ENCODE results near the gene TTC39C.

TTC39C gene

GRCh38 chr18:24014986-24015638, 558 bp downstream of the TTC39C start:
- H3K9me3 Mint-ChIP-seq, result no peaks in the 10 kb centered on the region
- H3K27me3 Mint-ChIP-seq, result no peaks in the 10 kb centered on the region
- DNase-seq (ENCODE audit: low spot score in 2 of 2) (peak in 1 of 2 donors; percentile 26), ATAC-seq (replicated peaks; ENCODE audit: extremely low read depth, poor library complexity, severe bottlenecking) (peak; percentile 16)
- H3K4me1 Mint-ChIP-seq, result peaks cover 74% of the 10 kb centered on the region
- peaks cover 23% of the 10 kb centered on the region for H3K36me3 Mint-ChIP-seq (ENCODE audit: insufficient read depth)
- peak overlapping the region; percentile 99 for H3K4me3 Mint-ChIP-seq
- H3K27ac Mint-ChIP-seq (ENCODE audit: low read depth), result peak overlapping the region; percentile 93

- Mint-ChIP-seq H3K4me1 (peaks cover 75% of the 10 kb centered on the region), H3K27ac (ENCODE audit: low read depth) (peak overlapping the region; percentile 93), H3K4me3 (peak overlapping the region; percentile 99), H3K9me3 (no peaks in the 10 kb centered on the region), H3K27me3 (no peaks in the 10 kb centered on the region), H3K36me3 (ENCODE audit: insufficient read depth) (peaks cover 28% of the 10 kb centered on the region)
- ATAC-seq (replicated peaks; ENCODE audit: extremely low read depth, poor library complexity, severe bottlenecking), result no peak
- DNase-seq (ENCODE audit: low spot score in 2 of 2), result no peak
Measured at GRCh38 chr18:24015639-24016631, 1.4 kb downstream of the TTC39C start.

GRCh38 chr18:24016643-24017042, 2.1 kb downstream of the TTC39C start:
- Mint-ChIP-seq H3K9me3 (no peaks in the 10 kb centered on the region), H3K4me1 (peaks cover 75% of the 10 kb centered on the region), H3K4me3 (peak overlapping the region; percentile 99), H3K36me3 (ENCODE audit: insufficient read depth) (peaks cover 30% of the 10 kb centered on the region), H3K27ac (ENCODE audit: low read depth) (peak overlapping the region; percentile 93), H3K27me3 (no peaks in the 10 kb centered on the region)
- ATAC-seq (replicated peaks; ENCODE audit: extremely low read depth, poor library complexity, severe bottlenecking) (no peak), DNase-seq (ENCODE audit: low spot score in 2 of 2) (no peak)

- Mint-ChIP-seq H3K36me3 (ENCODE audit: insufficient read depth) (peaks cover 36% of the 10 kb centered on the region), H3K27ac (ENCODE audit: low read depth) (peak overlapping the region; percentile 16), H3K9me3 (no peaks in the 10 kb centered on the region), H3K4me1 (peaks cover 77% of the 10 kb centered on the region), H3K27me3 (no peaks in the 10 kb centered on the region), H3K4me3 (peak overlapping the region; percentile 61)
- DNase-seq (ENCODE audit: low spot score in 2 of 2), result no peak
- ATAC-seq (replicated peaks; ENCODE audit: extremely low read depth, poor library complexity, severe bottlenecking), result peak; percentile 11
Measured at GRCh38 chr18:24018299-24018886, 3.8 kb downstream of the TTC39C start.

GRCh38 chr18:24019641-24020331, 5.2 kb downstream of the TTC39C start:
- H3K36me3 Mint-ChIP-seq (ENCODE audit: insufficient read depth), result peaks cover 40% of the 10 kb centered on the region

GRCh38 chr18:24021505-24021904, 7.0 kb downstream of the TTC39C start:
- H3K4me1 Mint-ChIP-seq, result peaks cover 87% of the 10 kb centered on the region
- H3K27me3 Mint-ChIP-seq, result no peaks in the 10 kb centered on the region
- no peak for ATAC-seq (replicated peaks; ENCODE audit: extremely low read depth, poor library complexity, severe bottlenecking)
- H3K9me3 Mint-ChIP-seq, result no peaks in the 10 kb centered on the region
- peak overlapping the region; percentile 82 for H3K27ac Mint-ChIP-seq (ENCODE audit: low read depth)
- no peak for DNase-seq (ENCODE audit: low spot score in 2 of 2)
- H3K4me3 Mint-ChIP-seq, result peak overlapping the region; percentile 19
- peaks cover 36% of the 10 kb centered on the region for H3K36me3 Mint-ChIP-seq (ENCODE audit: insufficient read depth)

More at GRCh38 chr18:24019641-24020331, 5.2 kb downstream of the TTC39C start:
- Mint-ChIP-seq H3K27ac (ENCODE audit: low read depth) (peak overlapping the region; percentile 82), H3K4me3 (peak overlapping the region; percentile 61), H3K9me3 (no peaks in the 10 kb centered on the region), H3K27me3 (no peaks in the 10 kb centered on the region), H3K4me1 (peaks cover 87% of the 10 kb centered on the region)
- ATAC-seq (replicated peaks; ENCODE audit: extremely low read depth, poor library complexity, severe bottlenecking) (peak; percentile 68), DNase-seq (ENCODE audit: low spot score in 2 of 2) (peak in 1 of 2 donors; percentile 38)

- ATAC-seq (replicated peaks; ENCODE audit: extremely low read depth, poor library complexity, severe bottlenecking), result no peak
- DNase-seq (ENCODE audit: low spot score in 2 of 2), result no peak
- Mint-ChIP-seq H3K4me3 (no peak overlapping the region), H3K4me1 (peaks cover 87% of the 10 kb centered on the region), H3K36me3 (ENCODE audit: insufficient read depth) (peaks cover 34% of the 10 kb centered on the region), H3K27me3 (no peaks in the 10 kb centered on the region), H3K9me3 (no peaks in the 10 kb centered on the region), H3K27ac (ENCODE audit: low read depth) (no peak overlapping the region)
Measured at GRCh38 chr18:24022161-24022560, 7.6 kb downstream of the TTC39C start.

GRCh38 chr18:24023185-24023814, 8.7 kb downstream of the TTC39C start:
- H3K36me3 Mint-ChIP-seq (ENCODE audit: insufficient read depth), result peaks cover 36% of the 10 kb centered on the region
- H3K27ac Mint-ChIP-seq (ENCODE audit: low read depth), result peak overlapping the region; percentile 41

GRCh38 chr18:24024425-24024824, 9.9 kb downstream of the TTC39C start:
- Mint-ChIP-seq H3K27me3 (no peaks in the 10 kb centered on the region), H3K4me3 (peak overlapping the region; percentile 48), H3K4me1 (peaks cover 86% of the 10 kb centered on the region), H3K36me3 (ENCODE audit: insufficient read depth) (peaks cover 35% of the 10 kb centered on the region), H3K27ac (ENCODE audit: low read depth) (peak overlapping the region; percentile 56), H3K9me3 (no peaks in the 10 kb centered on the region)
- ATAC-seq (replicated peaks; ENCODE audit: extremely low read depth, poor library complexity, severe bottlenecking) (no peak), DNase-seq (ENCODE audit: low spot score in 2 of 2) (no peak)

More at GRCh38 chr18:24023185-24023814, 8.7 kb downstream of the TTC39C start:
- no peak for ATAC-seq (replicated peaks; ENCODE audit: extremely low read depth, poor library complexity, severe bottlenecking)
- no peaks in the 10 kb centered on the region for H3K9me3 Mint-ChIP-seq
- H3K4me3 Mint-ChIP-seq, result peak overlapping the region; percentile 12
- H3K4me1 Mint-ChIP-seq, result peaks cover 90% of the 10 kb centered on the region
- DNase-seq (ENCODE audit: low spot score in 2 of 2), result no peak
- no peaks in the 10 kb centered on the region for H3K27me3 Mint-ChIP-seq

GRCh38 chr18:24026457-24026856, 11.9 kb downstream of the TTC39C start:
- H3K4me3 Mint-ChIP-seq, result peak overlapping the region; percentile 29
- no peak for DNase-seq (ENCODE audit: low spot score in 2 of 2)
- peaks cover 28% of the 10 kb centered on the region for H3K36me3 Mint-ChIP-seq (ENCODE audit: insufficient read depth)

GRCh38 chr18:24027156-24027827, 12.7 kb downstream of the TTC39C start:
- H3K27me3 Mint-ChIP-seq, result no peaks in the 10 kb centered on the region
- H3K9me3 Mint-ChIP-seq, result no peaks in the 10 kb centered on the region
- ATAC-seq (replicated peaks; ENCODE audit: extremely low read depth, poor library complexity, severe bottlenecking) (no peak), DNase-seq (ENCODE audit: low spot score in 2 of 2) (no peak)
- peaks cover 25% of the 10 kb centered on the region for H3K36me3 Mint-ChIP-seq (ENCODE audit: insufficient read depth)
- H3K27ac Mint-ChIP-seq (ENCODE audit: low read depth), result peak overlapping the region; percentile 57
- peaks cover 79% of the 10 kb centered on the region for H3K4me1 Mint-ChIP-seq
- H3K4me3 Mint-ChIP-seq, result peak overlapping the region; percentile 29

More at GRCh38 chr18:24026457-24026856, 11.9 kb downstream of the TTC39C start:
- ATAC-seq (replicated peaks; ENCODE audit: extremely low read depth, poor library complexity, severe bottlenecking), result no peak
- H3K9me3 Mint-ChIP-seq, result no peaks in the 10 kb centered on the region
- no peaks in the 10 kb centered on the region for H3K27me3 Mint-ChIP-seq
- H3K27ac Mint-ChIP-seq (ENCODE audit: low read depth), result peak overlapping the region; percentile 10
- H3K4me1 Mint-ChIP-seq, result peaks cover 82% of the 10 kb centered on the region

Measured in central memory CD8-positive, alpha-beta T cell (primary cell).